ENCODE measurements around the gene CABP7. TPM values are rescaled to one million over a fixed set of nuclear protein-coding genes. Genes with fewer than 3 reads are reported as not detected.

CABP7 gene
- total RNA-seq, 1 donor from 2014 or later = not detected

DNA sequence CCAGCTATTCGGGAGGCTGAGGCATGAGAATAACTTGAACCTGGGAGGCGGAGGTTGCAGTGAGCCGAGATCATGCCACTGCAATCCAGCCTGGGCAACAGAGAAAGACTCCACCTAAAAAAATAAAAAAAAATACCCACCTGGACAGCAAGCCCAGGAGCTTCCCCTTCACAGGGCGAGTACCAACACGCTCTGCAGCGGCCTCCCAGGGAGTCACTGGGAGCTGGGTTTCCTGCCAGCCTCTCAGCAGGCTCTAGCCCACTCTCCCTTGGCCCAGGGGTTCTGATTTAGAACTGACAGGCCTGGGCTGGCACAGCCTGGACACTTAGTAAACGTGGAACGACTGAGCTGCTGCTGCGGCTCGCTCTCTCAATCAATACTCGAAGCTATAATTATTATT lies 2.0 kb upstream of the CABP7 start:
- DNase-seq (ENCODE audit: extremely low spot score in 2 of 2) = no peak
- Histone ChIP-seq H3K4me3 (no peak overlapping the region), H3K36me3 (no peaks in the 10 kb centered on the region), H3K27ac (no peak overlapping the region), H3K9me3 (no peaks in the 10 kb centered on the region), H3K4me1 (no peaks in the 10 kb centered on the region), H3K27me3 (no peaks in the 10 kb centered on the region)
- TF ChIP-seq CTCF (IDR thresholded peaks at IDR 0.05) (no peak), POLR2AphosphoS5 (IDR thresholded peaks at IDR 0.05; ENCODE audit: insufficient read depth in 1 of 2, low read depth in 1 of 2) (no peak), POLR2A (IDR thresholded peaks at IDR 0.05) (no peak)
- intact Hi-C loops (cut with DNase I) = no loop called here

- no peak for DNase-seq (ENCODE audit: extremely low spot score in 2 of 2)
- Histone ChIP-seq H3K9me3 (no peaks in the 10 kb centered on the region), H3K27ac (no peak overlapping the region), H3K27me3 (no peaks in the 10 kb centered on the region), H3K4me3 (peak overlapping the region in 1 of 2 donors; percentile 35), H3K36me3 (no peaks in the 10 kb centered on the region), H3K4me1 (no peaks in the 10 kb centered on the region)
- intact Hi-C loops (cut with DNase I) = no loop called here
- TF ChIP-seq POLR2A (IDR thresholded peaks at IDR 0.05) (no peak), CTCF (IDR thresholded peaks at IDR 0.05) (no peak), POLR2AphosphoS5 (IDR thresholded peaks at IDR 0.05; ENCODE audit: insufficient read depth in 1 of 2, low read depth in 1 of 2) (no peak)
Observed at GRCh38 chr22:29718949-29719898, 579 bp upstream of the CABP7 start.

DNA sequence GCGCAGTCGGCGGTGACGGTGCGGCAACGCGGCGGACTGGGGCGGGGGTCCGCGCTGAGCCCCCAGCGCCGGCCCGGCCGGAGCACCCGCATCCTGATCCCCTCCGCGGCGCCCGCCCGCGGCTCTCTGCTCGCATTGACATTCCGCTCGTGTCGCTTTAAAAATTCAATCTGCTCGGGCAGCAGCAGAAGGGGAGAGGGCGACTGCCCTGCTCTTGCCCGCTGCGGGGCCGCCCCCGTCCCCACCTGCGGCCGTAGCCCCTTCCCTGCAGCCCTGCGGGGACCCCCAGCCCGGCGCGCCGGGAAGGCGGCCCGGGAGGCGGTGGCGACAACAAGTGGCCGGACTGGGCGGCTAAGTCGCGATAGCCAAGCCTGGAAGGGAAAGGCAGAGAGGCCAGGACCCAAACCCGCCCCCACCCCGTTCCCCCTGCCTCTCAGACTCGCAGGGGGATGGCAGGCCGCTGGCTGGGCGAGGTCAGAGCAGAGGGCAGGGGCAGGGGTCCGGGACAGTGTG lies 1.1 kb downstream of the CABP7 start:
- Histone ChIP-seq H3K4me1 (no peaks in the 10 kb centered on the region), H3K36me3 (no peaks in the 10 kb centered on the region), H3K4me3 (peak overlapping the region in 1 of 2 donors; percentile 28), H3K9me3 (no peaks in the 10 kb centered on the region), H3K27ac (no peak overlapping the region), H3K27me3 (no peaks in the 10 kb centered on the region)
- intact Hi-C loops (cut with DNase I) = loop anchor here (10.0 kb wide), 2 partner anchors 284 to 364 kb away; partner anchors contain the start of gene HORMAD2
- no peak for DNase-seq (ENCODE audit: extremely low spot score in 2 of 2)
- TF ChIP-seq CTCF (IDR thresholded peaks at IDR 0.05) (no peak), POLR2A (IDR thresholded peaks at IDR 0.05) (no peak), POLR2AphosphoS5 (IDR thresholded peaks at IDR 0.05; ENCODE audit: insufficient read depth in 1 of 2, low read depth in 1 of 2) (no peak)

DNA sequence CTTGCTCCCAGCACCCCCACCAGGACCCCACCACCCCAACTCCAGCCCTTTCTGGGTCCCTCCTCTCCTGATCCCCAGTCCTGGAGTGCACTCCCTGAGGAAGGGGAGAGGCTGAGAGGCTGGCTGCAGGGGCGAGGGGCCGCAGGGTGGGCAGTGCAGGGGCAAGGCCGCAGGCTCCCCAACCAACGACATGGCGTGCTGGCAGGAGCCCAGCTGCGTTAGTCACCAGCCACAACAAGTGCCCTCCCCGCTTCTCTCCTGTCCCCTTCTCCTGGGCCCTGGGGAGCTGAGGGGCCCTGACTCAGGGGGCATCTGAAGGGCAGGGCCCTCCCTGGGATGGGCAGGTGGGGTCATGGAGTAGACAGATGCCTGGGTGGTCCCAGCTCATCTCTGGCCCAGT lies 2.3 kb downstream of the CABP7 start:
- Histone ChIP-seq H3K27me3 (no peaks in the 10 kb centered on the region), H3K4me3 (no peak overlapping the region), H3K27ac (no peak overlapping the region), H3K4me1 (no peaks in the 10 kb centered on the region), H3K36me3 (no peaks in the 10 kb centered on the region), H3K9me3 (no peaks in the 10 kb centered on the region)
- no peak for TF ChIP-seq POLR2AphosphoS5 (IDR thresholded peaks at IDR 0.05; ENCODE audit: insufficient read depth in 1 of 2, low read depth in 1 of 2)
- no peak for TF ChIP-seq CTCF (IDR thresholded peaks at IDR 0.05)
- no peak for TF ChIP-seq POLR2A (IDR thresholded peaks at IDR 0.05)
- intact Hi-C loops (cut with DNase I) = loop anchor here (10.0 kb wide), 2 partner anchors 283 to 363 kb away; partner anchors contain the start of gene HORMAD2
- no peak for DNase-seq (ENCODE audit: extremely low spot score in 2 of 2)

All from vagina (tissue), 2 donors.